Calu3 (cell line): ENCODE data around the gene EFNA4. TPM values are rescaled to one million over a fixed set of nuclear protein-coding genes. Genes with fewer than 3 reads are reported as not detected.

Experiments
- BruUV-seq: library from RNA; stranded (reverse); fragments of 400-500 nt; replicated peaks from 2 replicates; lab custom pipeline; 2021; lab: Mats Ljungman, UMichigan
- CTCF ChIA-PET: fragments of 300-600 bp; sonication (Branson Sonifier 250); formaldehyde crosslinking; loops from one replicate; lab custom pipeline; 2022; ENCODE audit warnings: antibody characterized with exemption; lab: Charles Lee
- DNase-seq: peaks from one replicate; pipeline ENCODE4 v3.0.0; 2022
- H3K27ac Mint-ChIP-seq: one replicate; pipeline ENCODE4 v1.8.0; 2022; ENCODE audit warnings: mixed read lengths; ENCODE audit not compliant: unreplicated experiment
- H3K27me3 Mint-ChIP-seq: one replicate; pipeline ENCODE4 v1.8.0; 2022; ENCODE audit warnings: mixed read lengths; ENCODE audit not compliant: unreplicated experiment
- H3K36me3 Mint-ChIP-seq: one replicate; pipeline ENCODE4 v1.8.0; 2022; ENCODE audit warnings: mild to moderate bottlenecking, moderate library complexity, mixed read lengths; ENCODE audit not compliant: insufficient read depth, unreplicated experiment
- H3K4me1 Mint-ChIP-seq: one replicate; pipeline ENCODE4 v1.8.0; 2022; ENCODE audit warnings: mild to moderate bottlenecking, low read depth, mixed read lengths; ENCODE audit not compliant: unreplicated experiment
- H3K4me3 Mint-ChIP-seq: one replicate; pipeline ENCODE4 v1.8.0; 2022; ENCODE audit warnings: mild to moderate bottlenecking, low read depth, moderate library complexity, mixed read lengths; ENCODE audit not compliant: unreplicated experiment
- H3K9me3 Mint-ChIP-seq: one replicate; pipeline ENCODE4 v1.8.0; 2022; ENCODE audit warnings: low read depth, mixed read lengths; ENCODE audit not compliant: unreplicated experiment
- CTCF ChIP-seq: fragments of 200-600 bp; IDR thresholded peaks from one replicate; pipeline ENCODE4 v1.8.0; 2022; ENCODE audit warnings: antibody characterized with exemption; ENCODE audit not compliant: unreplicated experiment
- intact Hi-C: fragments of 100-400 bp; cut with micrococcal nuclease; formaldehyde crosslinking; loops from one replicate; pipeline ENCODE4 v1.10.0; 2022; ENCODE audit not compliant: unreplicated experiment
- total RNA-seq: library from RNA; stranded (reverse); gene quantifications from 2 replicates; pipeline ENCODE4 v1.2.3, GENCODE V29; 2022

The EFNA4 gene
- total RNA-seq, 1 experiment from 2014 or later = 13.9 TPM

DNA sequence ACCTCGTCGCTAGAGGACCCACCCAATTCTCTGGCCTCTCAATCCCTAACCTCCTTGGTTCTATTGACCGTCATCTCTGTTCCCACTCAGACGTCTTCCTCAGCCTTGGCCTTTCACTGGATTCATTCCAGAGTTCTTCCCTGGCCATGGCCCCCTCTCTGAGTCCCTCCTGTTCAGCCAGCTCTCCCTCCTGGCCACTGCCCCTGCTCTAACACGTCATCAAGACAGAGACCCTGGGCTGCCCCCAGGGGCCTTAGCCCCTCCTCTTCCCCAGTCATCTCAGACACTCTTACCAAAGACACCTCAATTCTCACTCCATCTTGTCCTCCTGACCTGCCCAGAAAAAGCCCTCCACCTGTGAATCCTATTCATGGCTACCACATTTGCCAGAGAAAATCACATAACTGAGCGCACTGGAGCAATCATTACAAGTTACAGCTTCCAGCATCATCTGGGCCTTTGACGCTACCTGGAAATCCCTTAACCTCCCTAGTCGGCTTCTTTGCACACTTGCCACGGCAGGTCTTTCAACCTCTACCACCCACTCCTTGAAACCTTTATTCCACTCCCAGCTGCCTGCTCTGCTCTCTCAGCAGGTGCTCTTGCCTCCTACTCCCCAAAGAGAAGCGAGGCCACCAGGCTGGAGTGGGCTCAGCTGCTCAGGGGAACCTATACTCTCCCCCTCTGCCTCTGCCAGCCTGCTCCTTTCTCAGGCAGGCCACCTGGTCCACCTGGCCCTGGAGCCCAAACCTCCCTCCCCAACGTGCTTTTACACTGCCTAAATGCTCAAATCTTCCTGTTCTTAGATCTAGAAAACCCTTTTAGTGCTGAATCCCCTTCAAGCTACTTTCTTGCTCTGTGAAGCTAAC is 43.9 kb upstream of the EFNA4 start:
- intact Hi-C loops = no loop called here
- peaks cover 50% of the 10 kb centered on the region for H3K36me3 Mint-ChIP-seq
- no TSS peak for BruUV-seq
- no peak for TF ChIP-seq CTCF
- peak overlapping the region; percentile 2 for H3K27ac Mint-ChIP-seq
- no peak overlapping the region for H3K4me3 Mint-ChIP-seq
- no peak for DNase-seq
- no peaks in the 10 kb centered on the region for H3K27me3 Mint-ChIP-seq
- peaks cover 47% of the 10 kb centered on the region for H3K4me1 Mint-ChIP-seq
- CTCF ChIA-PET = interaction anchor here (0.7 to 1.4 kb wide), 4 partner anchors 9 to 25 kb away, joined by 3 to 8 read pairs (median 4); partner anchors contain the start of gene ZBTB7B
- no peaks in the 10 kb centered on the region for H3K9me3 Mint-ChIP-seq

GRCh38 chr1:155022136-155022926 is 41.2 kb upstream of the EFNA4 start:
- no peak for DNase-seq
- intact Hi-C loops = no loop called here

DNA sequence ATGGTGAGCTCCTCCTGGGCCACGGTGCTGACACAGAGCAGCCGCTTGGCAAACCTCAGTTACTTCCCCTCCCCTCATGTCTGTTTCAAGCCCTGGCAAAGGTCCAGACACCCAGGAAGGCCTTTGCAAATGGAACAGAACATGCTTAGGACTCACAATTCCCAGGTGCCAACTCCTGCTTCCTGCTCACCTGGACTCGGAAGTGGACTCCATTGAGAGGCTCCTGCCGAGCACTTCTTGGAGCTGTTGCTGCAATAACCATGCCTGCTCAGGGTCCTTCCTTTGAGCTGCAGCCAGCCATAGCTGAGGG is 40.7 kb upstream of the EFNA4 start:
- intact Hi-C loops = no loop called here

More at GRCh38 chr1:155022136-155022926, 41.2 kb upstream of the EFNA4 start:
- Mint-ChIP-seq H3K27ac (no peak overlapping the region), H3K9me3 (no peaks in the 10 kb centered on the region), H3K4me3 (no peak overlapping the region), H3K4me1 (peaks cover 65% of the 10 kb centered on the region), H3K36me3 (peaks cover 26% of the 10 kb centered on the region), H3K27me3 (no peaks in the 10 kb centered on the region)
- no TSS peak for BruUV-seq
- no peak for TF ChIP-seq CTCF
- CTCF ChIA-PET = interaction anchor here (0.9 kb wide), 1 partner anchor 35 kb away, joined by 3 read pairs; no protein-coding TSS in a partner anchor

More for the DNA sequence above, 40.7 kb upstream of the EFNA4 start:
- peaks cover 20% of the 10 kb centered on the region for H3K36me3 Mint-ChIP-seq
- no peaks in the 10 kb centered on the region for H3K9me3 Mint-ChIP-seq
- H3K4me3 Mint-ChIP-seq = no peak overlapping the region
- TF ChIP-seq CTCF = no peak
- H3K27ac Mint-ChIP-seq = no peak overlapping the region
- CTCF ChIA-PET = interaction anchor here (0.9 kb wide), 1 partner anchor 34 kb away, joined by 3 read pairs; no protein-coding TSS in a partner anchor
- DNase-seq = no peak
- BruUV-seq = no TSS peak
- no peaks in the 10 kb centered on the region for H3K27me3 Mint-ChIP-seq
- H3K4me1 Mint-ChIP-seq = peaks cover 61% of the 10 kb centered on the region
